Transverse colon (tissue), 4 donors: ENCODE data around the gene HOXA10. TPM values are rescaled to one million over a fixed set of nuclear protein-coding genes. Genes with fewer than 3 reads are reported as not detected.

ENCODE experiments used
- DNase-seq: peaks from one replicate; pipeline ENCODE4 v3.0.0-alpha.2; 2019
- H3K27ac ChIP-seq, 4 donors: fragments of 200-600 bp; sonication (generic); 2 replicates each; pipeline ENCODE4 v1.5.1; 2016 to 2018; ENCODE audit warnings: inconsistent platforms in 4 of 4
- H3K27me3 ChIP-seq: fragments of 200-600 bp; sonication (generic); 2 replicates; pipeline ENCODE4 v1.5.1; 2017; ENCODE audit warnings: inconsistent platforms
- H3K36me3 ChIP-seq, 4 donors: fragments of 200-600 bp; sonication (generic); 2 replicates each; pipeline ENCODE4 v1.5.1; 2017 to 2019; ENCODE audit warnings: inconsistent platforms in 4 of 4
- H3K4me1 ChIP-seq, 4 donors: fragments of 200-600 bp; sonication (generic); 2 replicates each; pipeline ENCODE4 v1.5.1; 2017 to 2020; ENCODE audit warnings: inconsistent platforms in 4 of 4
- H3K4me3 ChIP-seq, 4 donors: fragments of 200-600 bp; sonication (generic); 1 replicate in 1 of 4; 2 replicates in 3 of 4; pipeline versions ENCODE4 v1.5.1 to v1.6.1; 2017 to 2019; ENCODE audit warnings: inconsistent platforms in 4 of 4
- H3K9me3 ChIP-seq, 2 donors: fragments of 200-600 bp; sonication (generic); 2 replicates each; pipeline ENCODE4 v1.5.1; 2017 to 2019; ENCODE audit warnings: inconsistent platforms in 2 of 2
- EP300 ChIP-seq: sonication (generic); formaldehyde crosslinking; IDR thresholded peaks from one replicate; pipeline ENCODE4 v1.6.1; 2017; ENCODE audit warnings: antibody characterized with exemption, low read depth
- POLR2A ChIP-seq: fragments of 450-650 bp; IDR thresholded peaks from one replicate; pipeline ENCODE4 v1.6.1; 2016; ENCODE audit warnings: antibody characterized with exemption, mild to moderate bottlenecking, moderate library complexity
- POLR2AphosphoS5 ChIP-seq, 3 donors: sonication (generic); formaldehyde crosslinking; IDR thresholded peaks; one replicate each; pipeline ENCODE4 v1.6.1; 2016; ENCODE audit warnings: antibody characterized with exemption in 3 of 3
- WGBS, 2 donors: methylation state at CpG; one replicate each; pipeline ENCODE4 v1.1.5; 2018; ENCODE audit warnings: low coverage in 1 of 2; 5-methylcytosine and 5-hydroxymethylcytosine counted together
- in situ Hi-C, 4 donors: fragments of 200-750 bp; cut with MboI; loops; one replicate each; pipeline versions ENCODE4 v1.15.0 to v1.15.1; 2017; ENCODE audit warnings: low sequenced_read_pairs in 3 of 4, low pct_ligation_motif_present in 1 of 4, low pct_unique_long_range_greater_than_20kb in 1 of 4
- intact Hi-C: fragments of 100-400 bp; cut with DNase I; formaldehyde crosslinking; loops from one replicate; pipeline ENCODE4 v1.15.1; 2023; ENCODE audit warnings: low total_unique reads
- total RNA-seq, 4 donors: library from RNA; depleted of rRNA; stranded (reverse); fragments of >200 nt; gene quantifications; one replicate each; pipeline ENCODE4 v1.1.0, GENCODE V29; 2016
- TF ChIP-seq, protein P1 (sequence below), 5 experiments: fragments of 200-600 bp in 3 of 5; fragments of 450-650 bp in 2 of 5; sonication (generic) in 3 of 5; IDR thresholded peaks; 1 replicate in 2 of 5; 2 replicates in 3 of 5; pipeline ENCODE4 v1.5.1; 2016 to 2017; ENCODE audit warnings: antibody characterized with exemption in 5 of 5, inconsistent platforms in 3 of 5, mild to moderate bottlenecking in 2 of 5, moderate library complexity in 1 of 5

Gene HOXA10
- total RNA-seq, 4 donors from 2014 or later = 19.8 to 68.9 (median 36.4) TPM

GRCh38 chr7:27123477-27124053 is 50.6 kb downstream of the HOXA10 start:
- Histone ChIP-seq H3K27me3 (no peaks in the 10 kb centered on the region), H3K27ac (peak overlapping the region; percentile 90 to 96 (median 92)), H3K9me3 (no peaks in the 10 kb centered on the region), H3K36me3 (no peaks in the 10 kb centered on the region), H3K4me1 (peaks cover 50 to 100% (median 87%) of the 10 kb centered on the region in 4 donors), H3K4me3 (peak overlapping the region in 3 of 4 donors; percentile 8 to 37 (median 19))
- intact Hi-C loops = no loop called here
- DNase-seq = no peak
- no peak for TF ChIP-seq POLR2A
- no peak for TF ChIP-seq POLR2AphosphoS5 (IDR thresholded peaks at IDR 0.05)
- no peak for TF ChIP-seq EP300
- TF ChIP-seq, protein P1, sequence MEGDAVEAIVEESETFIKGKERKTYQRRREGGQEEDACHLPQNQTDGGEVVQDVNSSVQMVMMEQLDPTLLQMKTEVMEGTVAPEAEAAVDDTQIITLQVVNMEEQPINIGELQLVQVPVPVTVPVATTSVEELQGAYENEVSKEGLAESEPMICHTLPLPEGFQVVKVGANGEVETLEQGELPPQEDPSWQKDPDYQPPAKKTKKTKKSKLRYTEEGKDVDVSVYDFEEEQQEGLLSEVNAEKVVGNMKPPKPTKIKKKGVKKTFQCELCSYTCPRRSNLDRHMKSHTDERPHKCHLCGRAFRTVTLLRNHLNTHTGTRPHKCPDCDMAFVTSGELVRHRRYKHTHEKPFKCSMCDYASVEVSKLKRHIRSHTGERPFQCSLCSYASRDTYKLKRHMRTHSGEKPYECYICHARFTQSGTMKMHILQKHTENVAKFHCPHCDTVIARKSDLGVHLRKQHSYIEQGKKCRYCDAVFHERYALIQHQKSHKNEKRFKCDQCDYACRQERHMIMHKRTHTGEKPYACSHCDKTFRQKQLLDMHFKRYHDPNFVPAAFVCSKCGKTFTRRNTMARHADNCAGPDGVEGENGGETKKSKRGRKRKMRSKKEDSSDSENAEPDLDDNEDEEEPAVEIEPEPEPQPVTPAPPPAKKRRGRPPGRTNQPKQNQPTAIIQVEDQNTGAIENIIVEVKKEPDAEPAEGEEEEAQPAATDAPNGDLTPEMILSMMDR (IDR thresholded peaks at IDR 0.05) = no peak
- whole genome bisulfite sequencing, 2 donors = 60 to 61% methylated on average over 1 to 26 of the region's 26 CpGs
- in situ Hi-C loops = no loop called here

- H3K4me3 ChIP-seq = peak overlapping the region in 3 of 4 donors; percentile 8 to 37 (median 19)
- DNase-seq = no peak
- 39 to 60% methylated on average over 1 to 14 of the region's 14 CpGs for WGBS, 2 donors
- intact Hi-C loops = no loop called here
- TF ChIP-seq, protein P1 (IDR thresholded peaks at IDR 0.05) = no peak
- TF ChIP-seq POLR2A (no peak), POLR2AphosphoS5 (IDR thresholded peaks at IDR 0.05) (no peak), EP300 (no peak)
- H3K27ac ChIP-seq = peak overlapping the region; percentile 90 to 96 (median 92)
- in situ Hi-C loops = no loop called here
- no peaks in the 10 kb centered on the region for H3K27me3 ChIP-seq
- no peaks in the 10 kb centered on the region for H3K36me3 ChIP-seq
- peaks cover 48 to 100% (median 87%) of the 10 kb centered on the region in 4 donors for H3K4me1 ChIP-seq
- no peaks in the 10 kb centered on the region for H3K9me3 ChIP-seq
These were observed 51.1 kb downstream of the HOXA10 start for GRCh38 chr7:27123007-27123476.

GRCh38 chr7:27122077-27122910 is 51.8 kb downstream of the HOXA10 start:
- H3K27ac ChIP-seq = peak overlapping the region; percentile 90 to 96 (median 92)
- intact Hi-C loops = no loop called here
- WGBS, 2 donors = 42 to 56% methylated on average over 2 to 42 of the region's 42 CpGs
- H3K4me1 ChIP-seq = peaks cover 44 to 100% (median 86%) of the 10 kb centered on the region in 4 donors
- no peaks in the 10 kb centered on the region for H3K27me3 ChIP-seq
- TF ChIP-seq EP300 = peak; percentile 35
- TF ChIP-seq, protein P1 (IDR thresholded peaks at IDR 0.05) = no peak
- peak; percentile 41 for TF ChIP-seq POLR2A
- peak in 2 of 3 donors; percentile 25 to 42 for TF ChIP-seq POLR2AphosphoS5 (IDR thresholded peaks at IDR 0.05)
- no peaks in the 10 kb centered on the region for H3K9me3 ChIP-seq
- in situ Hi-C loops = no loop called here
- peak; percentile 83 for DNase-seq
- no peaks in the 10 kb centered on the region for H3K36me3 ChIP-seq
- H3K4me3 ChIP-seq = peak overlapping the region in 3 of 4 donors; percentile 8 to 37 (median 19)

DNA sequence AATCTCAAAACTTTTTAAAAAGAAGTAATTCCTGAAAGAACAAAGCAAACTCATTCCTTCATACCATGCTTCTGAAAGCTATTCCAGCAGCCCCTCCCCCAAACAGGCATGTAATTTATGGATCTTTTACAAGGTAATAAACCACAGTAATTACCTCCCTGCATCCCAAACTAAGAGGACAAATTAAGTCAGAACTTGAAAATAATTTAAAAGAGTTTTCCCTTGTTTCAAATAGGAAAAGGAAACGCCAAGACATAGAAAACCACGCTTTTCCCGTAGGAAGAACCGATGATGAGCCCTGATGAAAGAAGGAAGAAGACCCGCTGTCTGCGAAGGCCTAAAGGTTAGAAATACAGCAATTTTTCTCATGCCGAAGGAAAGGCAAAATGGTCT is 52.4 kb downstream of the HOXA10 start:
- intact Hi-C loops = no loop called here
- Histone ChIP-seq H3K4me3 (peak overlapping the region in 2 of 4 donors; percentile 19 to 37), H3K27me3 (no peaks in the 10 kb centered on the region), H3K9me3 (no peaks in the 10 kb centered on the region), H3K27ac (peak overlapping the region; percentile 90 to 96 (median 92)), H3K36me3 (no peaks in the 10 kb centered on the region), H3K4me1 (peaks cover 40 to 100% (median 87%) of the 10 kb centered on the region in 4 donors)
- 33 to 53% methylated on average over 7 of the region's 7 CpGs for WGBS, 2 donors
- DNase-seq = no peak
- TF ChIP-seq EP300 (no peak), POLR2A (no peak), POLR2AphosphoS5 (IDR thresholded peaks at IDR 0.05) (no peak)
- TF ChIP-seq, protein P1 (IDR thresholded peaks at IDR 0.05) = no peak
- in situ Hi-C loops = no loop called here
